Measurements from ENCODE around the gene ABCC8.

Gene ABCC8

DNA sequence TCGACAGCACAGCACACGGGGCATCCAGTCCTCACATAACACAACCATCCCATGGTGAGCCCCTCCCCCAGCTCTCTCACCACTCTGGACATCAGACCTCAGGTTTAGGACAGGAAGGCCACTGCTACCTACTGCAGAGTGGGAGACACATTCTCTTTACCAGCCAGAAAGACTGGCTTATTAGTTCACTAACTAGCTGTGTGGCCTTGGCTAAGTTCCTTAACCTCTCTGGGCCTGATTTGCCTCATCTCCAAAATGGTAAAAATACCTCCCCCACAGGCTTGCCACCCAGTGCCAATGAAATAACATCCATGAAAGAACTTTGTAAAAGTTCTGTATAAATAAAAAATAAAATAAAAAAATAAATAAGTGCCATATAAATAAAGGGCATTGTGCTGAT lies 35.5 kb upstream of the ABCC8 start:
- H3K4me3 Mint-ChIP-seq: no peak overlapping the region
- H3K27ac Mint-ChIP-seq: no peak overlapping the region
- H3K4me1 Mint-ChIP-seq (ENCODE audit: low read depth): peaks cover 5% of the 10 kb centered on the region
- peaks cover 13% of the 10 kb centered on the region for H3K27me3 Mint-ChIP-seq
- H3K9me3 Mint-ChIP-seq: no peaks in the 10 kb centered on the region
- intact Hi-C loops (cut with micrococcal nuclease): no loop called here
- no peaks in the 10 kb centered on the region for H3K36me3 Mint-ChIP-seq (ENCODE audit: low read depth)

GRCh38 chr11:17511571-17511970 lies 34.9 kb upstream of the ABCC8 start:
- no peaks in the 10 kb centered on the region for H3K36me3 Mint-ChIP-seq (ENCODE audit: low read depth)
- intact Hi-C loops (cut with micrococcal nuclease): no loop called here
- no peak overlapping the region for H3K4me3 Mint-ChIP-seq

GRCh38 chr11:17510507-17511206 lies 34.0 kb upstream of the ABCC8 start:
- peaks cover 5% of the 10 kb centered on the region for H3K4me1 Mint-ChIP-seq (ENCODE audit: low read depth)
- no peaks in the 10 kb centered on the region for H3K9me3 Mint-ChIP-seq
- intact Hi-C loops (cut with micrococcal nuclease): no loop called here
- H3K4me3 Mint-ChIP-seq: no peak overlapping the region
- H3K36me3 Mint-ChIP-seq (ENCODE audit: low read depth): no peaks in the 10 kb centered on the region
- H3K27ac Mint-ChIP-seq: no peak overlapping the region
- H3K27me3 Mint-ChIP-seq: peaks cover 14% of the 10 kb centered on the region

More at GRCh38 chr11:17511571-17511970, 34.9 kb upstream of the ABCC8 start:
- Mint-ChIP-seq H3K27ac (no peak overlapping the region), H3K9me3 (no peaks in the 10 kb centered on the region), H3K27me3 (peaks cover 13% of the 10 kb centered on the region), H3K4me1 (ENCODE audit: low read depth) (peaks cover 5% of the 10 kb centered on the region)

DNA sequence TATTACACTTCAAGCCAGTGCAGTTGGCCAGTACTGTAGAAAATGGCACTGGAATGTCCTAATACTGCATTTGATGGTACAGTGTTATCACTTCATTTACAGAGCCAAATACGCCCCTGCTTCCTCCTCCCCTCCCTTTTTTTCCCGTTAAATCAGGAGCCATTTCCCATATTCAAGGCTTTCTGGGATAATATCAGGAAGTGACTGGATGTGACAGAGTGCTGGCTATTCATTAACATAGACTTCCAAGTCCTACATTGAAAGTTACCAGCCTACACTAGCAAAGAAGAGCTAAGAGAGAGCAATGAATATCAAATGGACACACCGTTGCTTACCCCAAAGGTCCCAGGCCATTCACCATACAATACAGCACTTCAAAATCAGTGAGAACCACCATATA lies 32.1 kb upstream of the ABCC8 start:
- H3K4me3 Mint-ChIP-seq: no peak overlapping the region
- H3K4me1 Mint-ChIP-seq (ENCODE audit: low read depth): peaks cover 5% of the 10 kb centered on the region
- H3K27ac Mint-ChIP-seq: no peak overlapping the region
- H3K9me3 Mint-ChIP-seq: no peaks in the 10 kb centered on the region
- intact Hi-C loops (cut with micrococcal nuclease): no loop called here
- peaks cover 14% of the 10 kb centered on the region for H3K27me3 Mint-ChIP-seq
- H3K36me3 Mint-ChIP-seq (ENCODE audit: low read depth): no peaks in the 10 kb centered on the region

DNA sequence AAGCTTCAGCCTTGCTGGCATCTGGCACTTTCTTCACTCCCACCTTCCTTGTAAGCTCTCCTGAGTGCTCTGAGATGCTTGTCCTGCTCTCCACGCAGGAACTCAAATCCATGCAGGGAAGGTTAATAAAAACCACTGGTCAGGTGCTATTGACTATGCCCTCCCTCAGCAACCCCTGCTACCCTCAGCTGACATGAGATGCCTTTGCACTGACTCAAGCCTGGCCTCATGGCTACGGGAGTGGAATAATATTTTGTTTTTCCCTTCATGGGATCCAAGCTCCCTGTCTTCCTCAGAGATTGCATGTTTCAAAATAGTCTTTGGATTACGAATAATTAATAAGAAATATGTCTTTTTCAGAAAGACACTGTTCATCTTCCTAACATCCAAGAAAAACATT lies 31.7 kb upstream of the ABCC8 start:
- H3K4me3 Mint-ChIP-seq: no peak overlapping the region
- H3K36me3 Mint-ChIP-seq (ENCODE audit: low read depth): no peaks in the 10 kb centered on the region
- H3K27ac Mint-ChIP-seq: no peak overlapping the region
- peaks cover 5% of the 10 kb centered on the region for H3K4me1 Mint-ChIP-seq (ENCODE audit: low read depth)
- H3K27me3 Mint-ChIP-seq: peaks cover 14% of the 10 kb centered on the region
- no peaks in the 10 kb centered on the region for H3K9me3 Mint-ChIP-seq
- intact Hi-C loops (cut with micrococcal nuclease): no loop called here

DNA sequence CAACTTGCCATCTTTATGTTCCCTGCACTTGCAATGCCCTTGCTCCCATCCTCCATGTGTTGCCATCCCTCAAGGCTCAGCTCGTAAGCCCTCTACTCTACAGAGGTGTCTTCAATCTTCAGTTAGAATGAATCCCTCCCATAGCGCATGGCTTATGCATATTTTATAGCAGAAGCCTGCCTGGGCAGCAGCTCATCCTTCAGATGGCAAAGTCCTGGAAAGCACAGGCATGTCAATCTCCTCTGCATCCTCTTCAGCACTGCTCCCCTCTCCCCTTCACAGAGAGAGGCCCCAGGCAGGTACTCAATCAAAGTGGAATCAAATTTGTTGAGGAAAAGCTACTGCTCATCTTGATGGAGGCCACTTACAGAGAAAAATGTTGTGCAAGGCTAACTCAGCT lies 31.1 kb upstream of the ABCC8 start:
- Mint-ChIP-seq H3K4me1 (ENCODE audit: low read depth) (peaks cover 5% of the 10 kb centered on the region), H3K36me3 (ENCODE audit: low read depth) (no peaks in the 10 kb centered on the region), H3K9me3 (no peaks in the 10 kb centered on the region), H3K27ac (no peak overlapping the region), H3K4me3 (no peak overlapping the region), H3K27me3 (peaks cover 11% of the 10 kb centered on the region)
- intact Hi-C loops (cut with micrococcal nuclease): no loop called here

GRCh38 chr11:17506942-17507341 lies 30.3 kb upstream of the ABCC8 start:
- no peak overlapping the region for H3K27ac Mint-ChIP-seq
- intact Hi-C loops (cut with micrococcal nuclease): no loop called here
- H3K36me3 Mint-ChIP-seq (ENCODE audit: low read depth): no peaks in the 10 kb centered on the region
- no peak overlapping the region for H3K4me3 Mint-ChIP-seq
- H3K9me3 Mint-ChIP-seq: no peaks in the 10 kb centered on the region
- H3K4me1 Mint-ChIP-seq (ENCODE audit: low read depth): peaks cover 4% of the 10 kb centered on the region
- peaks cover 9% of the 10 kb centered on the region for H3K27me3 Mint-ChIP-seq

GRCh38 chr11:17506314-17506713 lies 29.7 kb upstream of the ABCC8 start:
- Mint-ChIP-seq H3K4me1 (ENCODE audit: low read depth) (no peaks in the 10 kb centered on the region), H3K27me3 (peaks cover 8% of the 10 kb centered on the region), H3K4me3 (no peak overlapping the region), H3K27ac (no peak overlapping the region), H3K36me3 (ENCODE audit: low read depth) (no peaks in the 10 kb centered on the region), H3K9me3 (no peaks in the 10 kb centered on the region)
- intact Hi-C loops (cut with micrococcal nuclease): no loop called here

DNA sequence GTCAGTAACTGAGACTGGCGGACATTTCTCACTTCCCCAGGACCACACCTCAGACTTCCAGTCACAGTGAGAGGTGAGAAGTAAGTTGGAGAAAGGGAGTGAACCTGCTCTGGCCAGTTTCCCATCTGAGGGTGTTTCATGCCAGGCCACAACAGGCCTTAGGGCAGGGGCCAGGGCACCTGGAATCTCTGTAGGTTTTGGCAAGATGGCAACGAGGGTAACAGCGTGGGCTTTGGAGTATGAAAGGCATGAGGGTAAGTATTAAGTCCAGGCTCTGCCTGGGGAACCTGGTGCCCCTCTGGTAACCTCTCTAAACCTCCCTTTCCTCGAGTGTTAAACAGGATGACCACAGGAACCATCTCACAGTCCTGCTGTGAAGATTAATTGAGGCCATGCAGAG lies 28.5 kb upstream of the ABCC8 start:
- H3K36me3 Mint-ChIP-seq (ENCODE audit: low read depth): no peaks in the 10 kb centered on the region
- H3K27ac Mint-ChIP-seq: no peak overlapping the region
- no peaks in the 10 kb centered on the region for H3K4me1 Mint-ChIP-seq (ENCODE audit: low read depth)
- intact Hi-C loops (cut with micrococcal nuclease): no loop called here
- no peak overlapping the region for H3K4me3 Mint-ChIP-seq
- peaks cover 5% of the 10 kb centered on the region for H3K27me3 Mint-ChIP-seq
- no peaks in the 10 kb centered on the region for H3K9me3 Mint-ChIP-seq

GRCh38 chr11:17504330-17505107 lies 27.9 kb upstream of the ABCC8 start:
- Mint-ChIP-seq H3K36me3 (ENCODE audit: low read depth) (no peaks in the 10 kb centered on the region), H3K4me3 (no peak overlapping the region), H3K27me3 (peaks cover 5% of the 10 kb centered on the region), H3K4me1 (ENCODE audit: low read depth) (no peaks in the 10 kb centered on the region), H3K9me3 (no peaks in the 10 kb centered on the region), H3K27ac (no peak overlapping the region)
- intact Hi-C loops (cut with micrococcal nuclease): loop anchor here (1.0 kb wide), 2 partner anchors 120 to 274 kb away; no protein-coding TSS in a partner anchor

DNA sequence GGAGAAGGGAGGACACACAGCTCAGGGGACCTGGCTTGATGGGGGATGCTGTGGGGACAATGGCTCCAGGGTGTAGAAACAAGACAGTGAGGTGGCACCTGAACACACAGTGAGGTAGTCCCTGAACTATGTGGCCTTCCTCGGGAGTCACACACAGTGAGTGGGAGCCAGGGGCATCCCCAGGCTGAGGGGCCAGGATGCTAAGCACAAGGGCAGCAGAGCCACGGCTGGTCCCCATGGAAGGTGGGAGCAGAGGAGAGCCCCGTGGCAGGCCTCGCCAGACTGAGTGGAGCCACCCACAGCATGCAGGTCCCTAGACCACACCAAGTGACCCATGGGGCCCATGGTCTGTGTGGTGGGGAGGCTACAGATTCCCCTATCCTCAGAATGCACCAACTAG lies 26.0 kb upstream of the ABCC8 start:
- no peaks in the 10 kb centered on the region for H3K4me1 Mint-ChIP-seq (ENCODE audit: low read depth)
- H3K27ac Mint-ChIP-seq: no peak overlapping the region
- intact Hi-C loops (cut with micrococcal nuclease): no loop called here
- H3K4me3 Mint-ChIP-seq: no peak overlapping the region
- H3K9me3 Mint-ChIP-seq: no peaks in the 10 kb centered on the region
- H3K27me3 Mint-ChIP-seq: peaks cover 2% of the 10 kb centered on the region
- no peaks in the 10 kb centered on the region for H3K36me3 Mint-ChIP-seq (ENCODE audit: low read depth)

DNA sequence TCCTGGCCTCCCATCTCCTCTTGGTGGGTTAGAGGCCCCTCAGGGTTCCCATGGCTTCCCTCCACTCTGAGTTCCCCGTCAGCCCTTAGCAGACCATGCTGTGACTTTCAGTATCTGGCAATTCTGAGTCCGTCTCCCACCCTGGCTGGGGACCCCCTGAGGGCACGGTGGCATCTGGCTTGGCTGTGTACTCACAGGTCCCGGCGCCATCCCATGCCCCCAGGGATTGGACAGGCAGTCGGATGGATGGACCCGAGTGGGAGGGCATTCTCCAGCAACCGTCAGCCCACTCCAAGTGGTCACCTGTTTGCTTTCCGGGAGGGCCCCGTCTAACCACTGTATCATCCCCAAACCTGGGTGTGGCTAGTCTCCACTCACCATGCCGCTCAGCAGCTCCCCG lies 24.0 kb upstream of the ABCC8 start:
- Mint-ChIP-seq H3K4me3 (no peak overlapping the region), H3K27ac (no peak overlapping the region), H3K4me1 (ENCODE audit: low read depth) (no peaks in the 10 kb centered on the region), H3K9me3 (no peaks in the 10 kb centered on the region), H3K36me3 (ENCODE audit: low read depth) (no peaks in the 10 kb centered on the region), H3K27me3 (no peaks in the 10 kb centered on the region)
- intact Hi-C loops (cut with micrococcal nuclease): no loop called here

- H3K36me3 Mint-ChIP-seq (ENCODE audit: low read depth): no peaks in the 10 kb centered on the region
- intact Hi-C loops (cut with micrococcal nuclease): no loop called here
- H3K27me3 Mint-ChIP-seq: no peaks in the 10 kb centered on the region
- H3K4me3 Mint-ChIP-seq: no peak overlapping the region
- H3K27ac Mint-ChIP-seq: no peak overlapping the region
- H3K4me1 Mint-ChIP-seq (ENCODE audit: low read depth): no peaks in the 10 kb centered on the region
- no peaks in the 10 kb centered on the region for H3K9me3 Mint-ChIP-seq
Observed at GRCh38 chr11:17498475-17498874, 21.8 kb upstream of the ABCC8 start.

DNA sequence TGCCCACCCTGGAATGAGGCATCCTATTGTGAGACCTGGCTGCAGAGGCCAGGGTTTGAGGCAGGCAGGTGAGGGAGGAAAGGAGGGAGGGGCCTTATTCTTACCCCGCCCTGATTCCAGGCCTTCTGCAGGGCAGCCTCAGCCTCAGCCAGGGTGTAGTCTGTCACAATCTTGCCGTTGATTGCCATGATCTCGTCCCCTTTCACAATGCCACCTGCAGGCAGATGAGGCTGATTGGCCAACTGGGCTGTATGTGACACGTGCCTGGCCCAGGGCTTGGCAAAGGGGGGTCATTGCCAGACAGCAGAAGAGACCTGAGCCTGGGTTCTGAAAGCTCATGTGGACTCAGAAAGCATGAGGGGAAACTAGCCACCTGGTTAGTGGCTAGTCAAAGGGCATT lies 21.4 kb upstream of the ABCC8 start:
- no peaks in the 10 kb centered on the region for H3K4me1 Mint-ChIP-seq (ENCODE audit: low read depth)
- no peaks in the 10 kb centered on the region for H3K36me3 Mint-ChIP-seq (ENCODE audit: low read depth)
- H3K27me3 Mint-ChIP-seq: no peaks in the 10 kb centered on the region
- no peaks in the 10 kb centered on the region for H3K9me3 Mint-ChIP-seq
- H3K27ac Mint-ChIP-seq: no peak overlapping the region
- intact Hi-C loops (cut with micrococcal nuclease): no loop called here
- no peak overlapping the region for H3K4me3 Mint-ChIP-seq

All from dendritic cell treated with granulocyte-macrophage colony-stimulating factor and Interleukin-4, amounts not matched to agents 40 ng/mL and 50 ng/mL, for 4 days (primary cell).